Measurements from ENCODE around the gene MRNIP. TPM values are rescaled to one million over a fixed set of nuclear protein-coding genes. Genes with fewer than 3 reads are reported as not detected.
A peak's percentile ranks its signal among the peaks of the same experiment; 100 is the strongest.

Gene MRNIP
- total RNA-seq, 2 donors from 2014 or later, result 23.4 to 34.8 TPM

DNA sequence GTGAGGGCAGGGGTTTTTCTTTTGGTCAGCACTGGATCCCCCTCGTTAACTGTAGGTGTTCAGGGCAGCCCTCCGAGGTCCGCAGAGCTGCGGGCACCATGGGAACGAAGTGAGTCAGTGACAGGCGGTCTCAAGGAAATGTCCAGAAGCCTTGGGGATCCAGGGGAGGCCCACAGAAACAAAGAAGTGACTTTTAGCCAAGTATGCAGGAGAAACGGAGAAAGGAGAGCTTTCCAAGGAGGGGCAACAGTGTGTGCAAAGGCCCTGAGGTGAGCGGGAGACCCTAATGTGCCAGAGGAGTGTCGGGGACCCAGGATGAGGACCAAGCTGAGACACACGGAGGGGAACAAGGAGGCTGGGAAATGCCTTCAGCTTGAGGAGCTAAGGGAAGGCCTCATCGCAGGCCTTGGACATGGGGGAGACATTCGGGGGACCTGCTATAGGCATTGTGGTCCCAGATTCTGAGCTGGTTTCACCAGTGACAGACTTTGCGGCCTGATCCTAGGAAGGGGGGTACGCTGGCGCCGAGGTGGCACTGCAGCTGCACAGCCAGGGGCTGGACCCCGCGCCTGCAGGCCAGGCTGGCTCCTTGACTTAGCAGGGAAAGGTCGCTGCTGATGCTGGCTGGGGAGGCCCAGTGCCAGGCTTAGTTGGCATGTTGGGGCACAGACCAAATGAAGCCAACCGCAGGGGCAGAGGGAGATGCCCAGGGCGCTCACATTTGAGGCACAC is 61.6 kb downstream of the MRNIP start:
- Histone ChIP-seq H3K9me3 (no peaks in the 10 kb centered on the region), H3K27ac (peak overlapping the region; percentile 82 to 95 (median 87)), H3K4me1 (peaks cover 53% of the 10 kb centered on the region), H3K27me3 (no peaks in the 10 kb centered on the region), H3K36me3 (replicated peaks in 1 of 2; ENCODE audit: insufficient read depth in 1 of 2, low read depth in 2 of 2) (peaks cover 0 to 14% of the 10 kb centered on the region in 2 donors), H3K4me3 (no peak overlapping the region)
- WGBS, 2 donors, result 82 to 87% methylated on average over 14 to 20 of the region's 21 CpGs
- DNase-seq, result peak in 2 of 4 donors; percentile 16 to 18
- ATAC-seq, result no peak
- intact Hi-C loops (cut with DNase I), result no loop called here
- TF ChIP-seq, protein P1, sequence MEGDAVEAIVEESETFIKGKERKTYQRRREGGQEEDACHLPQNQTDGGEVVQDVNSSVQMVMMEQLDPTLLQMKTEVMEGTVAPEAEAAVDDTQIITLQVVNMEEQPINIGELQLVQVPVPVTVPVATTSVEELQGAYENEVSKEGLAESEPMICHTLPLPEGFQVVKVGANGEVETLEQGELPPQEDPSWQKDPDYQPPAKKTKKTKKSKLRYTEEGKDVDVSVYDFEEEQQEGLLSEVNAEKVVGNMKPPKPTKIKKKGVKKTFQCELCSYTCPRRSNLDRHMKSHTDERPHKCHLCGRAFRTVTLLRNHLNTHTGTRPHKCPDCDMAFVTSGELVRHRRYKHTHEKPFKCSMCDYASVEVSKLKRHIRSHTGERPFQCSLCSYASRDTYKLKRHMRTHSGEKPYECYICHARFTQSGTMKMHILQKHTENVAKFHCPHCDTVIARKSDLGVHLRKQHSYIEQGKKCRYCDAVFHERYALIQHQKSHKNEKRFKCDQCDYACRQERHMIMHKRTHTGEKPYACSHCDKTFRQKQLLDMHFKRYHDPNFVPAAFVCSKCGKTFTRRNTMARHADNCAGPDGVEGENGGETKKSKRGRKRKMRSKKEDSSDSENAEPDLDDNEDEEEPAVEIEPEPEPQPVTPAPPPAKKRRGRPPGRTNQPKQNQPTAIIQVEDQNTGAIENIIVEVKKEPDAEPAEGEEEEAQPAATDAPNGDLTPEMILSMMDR (IDR thresholded peaks at IDR 0.05), result no peak
- no peak for TF ChIP-seq POLR2A (IDR thresholded peaks at IDR 0.05)

DNA sequence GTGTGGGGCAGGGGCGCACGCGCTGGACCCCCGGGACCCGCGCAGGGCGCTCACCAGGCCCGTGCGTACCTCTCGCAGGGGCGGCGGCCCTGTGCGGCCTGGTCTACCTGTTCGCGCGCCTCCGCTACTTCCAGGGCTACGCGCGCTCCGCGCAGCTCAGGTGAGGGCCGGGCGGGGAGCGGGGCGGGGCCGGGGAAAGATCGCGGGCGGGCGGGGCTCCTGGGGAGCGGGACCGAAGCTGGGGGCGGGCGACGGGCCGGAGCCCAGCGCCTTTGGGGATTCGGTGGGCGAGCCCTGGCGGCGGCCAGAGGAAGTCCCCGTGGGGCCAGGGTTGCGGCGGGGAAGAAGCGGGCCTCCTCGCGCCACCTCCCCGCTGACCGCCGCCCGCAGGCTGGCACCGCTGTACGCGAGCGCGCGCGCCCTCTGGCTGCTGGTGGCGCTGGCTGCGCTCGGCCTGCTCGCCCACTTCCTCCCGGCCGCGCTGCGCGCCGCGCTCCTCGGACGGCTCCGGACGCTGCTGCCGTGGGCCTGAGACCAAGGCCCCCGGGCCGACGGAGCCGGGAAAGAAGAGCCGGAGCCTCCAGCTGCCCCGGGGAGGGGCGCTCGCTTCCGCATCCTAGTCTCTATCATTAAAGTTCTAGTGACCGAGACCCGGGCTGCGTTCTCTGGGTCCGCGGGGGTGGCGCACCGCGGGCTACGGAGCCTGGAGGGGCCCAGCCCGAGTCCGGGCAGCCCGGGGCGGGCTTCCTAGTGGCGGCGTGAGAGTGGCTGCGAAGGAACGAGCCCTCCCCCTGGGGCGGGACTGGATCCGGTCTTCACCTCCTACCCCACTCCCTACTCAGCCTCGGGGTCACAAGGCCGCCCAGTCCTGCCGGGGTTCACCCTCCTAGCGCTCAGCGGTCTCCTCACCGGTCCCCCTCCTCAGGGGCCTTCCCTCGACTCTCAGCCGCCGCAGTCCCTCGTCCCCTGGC is 62.5 kb downstream of the MRNIP start:
- intact Hi-C loops (cut with DNase I), result no loop called here
- peak; percentile 40 to 58 (median 49) for TF ChIP-seq POLR2A (IDR thresholded peaks at IDR 0.05)
- TF ChIP-seq, protein P1 (IDR thresholded peaks at IDR 0.05), result peak; percentile 35 to 97 (median 90)
- Histone ChIP-seq H3K9me3 (no peaks in the 10 kb centered on the region), H3K27ac (peak overlapping the region; percentile 82 to 95 (median 87)), H3K4me3 (peak overlapping the region; percentile 5 to 33), H3K36me3 (replicated peaks in 1 of 2; ENCODE audit: insufficient read depth in 1 of 2, low read depth in 2 of 2) (peaks cover 0 to 14% of the 10 kb centered on the region in 2 donors), H3K4me1 (peaks cover 50% of the 10 kb centered on the region), H3K27me3 (no peaks in the 10 kb centered on the region)
- DNase-seq (peak; percentile 84 to 88 (median 84)), ATAC-seq (peak; percentile 85)
- WGBS, 2 donors, result 1% methylated on average over 95 of the region's 113 CpGs; no CpG with 5 or more reads in 1 of the 2 donors

GRCh38 chr5:179795049-179795862 is 63.4 kb downstream of the MRNIP start:
- H3K4me3 ChIP-seq, result peak overlapping the region; percentile 5 to 33
- H3K27ac ChIP-seq, result peak overlapping the region; percentile 82 to 95 (median 87)
- intact Hi-C loops (cut with DNase I), result no loop called here
- TF ChIP-seq, protein P1 (IDR thresholded peaks at IDR 0.05), result no peak
- H3K36me3 ChIP-seq (replicated peaks in 1 of 2; ENCODE audit: insufficient read depth in 1 of 2, low read depth in 2 of 2), result peaks cover 0 to 14% of the 10 kb centered on the region in 2 donors
- no peaks in the 10 kb centered on the region for H3K27me3 ChIP-seq
- H3K9me3 ChIP-seq, result no peaks in the 10 kb centered on the region
- H3K4me1 ChIP-seq, result peaks cover 50% of the 10 kb centered on the region
- 5 to 21% methylated on average over 6 to 53 of the region's 53 CpGs for WGBS, 2 donors
- ATAC-seq, result peak; percentile 2
- DNase-seq, result peak; percentile 33 to 45 (median 44)

DNA sequence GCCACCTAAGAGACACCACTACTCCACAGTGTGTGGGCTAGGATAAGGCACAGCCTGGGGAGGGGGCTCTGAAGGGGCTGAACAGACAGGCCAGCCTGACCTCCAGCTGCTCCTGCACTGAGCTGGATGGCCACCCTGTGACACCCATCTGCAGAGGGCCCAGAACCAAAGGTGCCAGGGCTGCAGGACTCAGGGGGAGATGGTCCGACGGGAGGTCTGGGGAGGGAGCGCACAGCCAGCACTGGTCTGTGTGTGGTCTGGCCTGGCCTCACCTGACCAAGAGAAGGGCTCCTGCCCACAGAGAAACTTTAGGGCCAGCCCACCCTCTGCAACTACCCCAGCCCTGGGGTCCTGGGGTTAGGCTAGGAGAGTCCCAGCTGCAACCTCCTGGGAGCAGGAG is 64.0 kb downstream of the MRNIP start:
- peak overlapping the region in 2 of 4 donors; percentile 82 to 87 for H3K27ac ChIP-seq
- WGBS, 2 donors, result 90% methylated on average over 3 of the region's 3 CpGs; no CpG with 5 or more reads in 1 of the 2 donors
- no peaks in the 10 kb centered on the region for H3K9me3 ChIP-seq
- no peaks in the 10 kb centered on the region for H3K27me3 ChIP-seq
- TF ChIP-seq POLR2A (IDR thresholded peaks at IDR 0.05), result no peak
- DNase-seq (peak in 1 of 4 donors; percentile 17), ATAC-seq (no peak)
- intact Hi-C loops (cut with DNase I), result no loop called here
- H3K36me3 ChIP-seq (replicated peaks in 1 of 2; ENCODE audit: insufficient read depth in 1 of 2, low read depth in 2 of 2), result peaks cover 0 to 9% of the 10 kb centered on the region in 2 donors
- no peak overlapping the region for H3K4me3 ChIP-seq
- H3K4me1 ChIP-seq, result peaks cover 50% of the 10 kb centered on the region

Measured in body of pancreas (tissue), 4 donors.